K562 (cell line): Measurements from ENCODE around the gene SLFN14. TPM values are rescaled to one million over a fixed set of nuclear protein-coding genes. Genes with fewer than 3 reads are reported as not detected.

Experiments
- ATF3 ChIP-seq, 2 experiments: fragments of 450-650 bp in 1 of 2; sonication (generic) in 1 of 2; formaldehyde crosslinking in 1 of 2; IDR thresholded peaks in 1 of 2; conservative IDR thresholded peaks in 1 of 2; 2 replicates each; pipeline versions ENCODE4 v1.6.1 to v1.8.1; 2016 to 2023; ENCODE audit warnings: mild to moderate bottlenecking in 2 of 2, moderate library complexity in 2 of 2, inconsistent platforms in 1 of 2, missing genetic modification reagents in 1 of 2
- CBFA2T3 ChIP-seq: fragments of 450-650 bp; IDR thresholded peaks from 2 replicates; pipeline ENCODE4 v1.6.1; 2017
- HDGF ChIP-seq: fragments of 450-650 bp; IDR thresholded peaks from 2 replicates; pipeline ENCODE4 v1.6.1; 2016
- KLF16 ChIP-seq: IDR thresholded peaks from 2 replicates; pipeline ENCODE4 v1.6.1; 2016; ENCODE audit warnings: antibody characterized with exemption
- SIX5 ChIP-seq, 2 experiments: IDR thresholded peaks; 2 replicates each; pipeline ENCODE4 v1.6.1; 2011; ENCODE audit warnings: low read length in 2 of 2, borderline replicate concordance in 1 of 2, low read depth in 1 of 2, mild to moderate bottlenecking in 1 of 2, moderate library complexity in 1 of 2; ENCODE audit not compliant: insufficient read depth in 1 of 2
- SMAD4 ChIP-seq: fragments of 250-450 bp; sonication (Bioruptor Pico); conservative IDR thresholded peaks from 2 replicates; pipeline ENCODE4 v1.8.0; 2021; ENCODE audit warnings: inconsistent platforms, mild to moderate bottlenecking, moderate library complexity
- TSC22D4 ChIP-seq: fragments of 450-650 bp; IDR thresholded peaks from 2 replicates; pipeline ENCODE4 v1.6.1; 2016; ENCODE audit warnings: missing genetic modification characterization, missing biosample characterization, control low read depth
- ZFPM2 ChIP-seq: fragments of 250-450 bp; sonication (Bioruptor Pico); IDR thresholded peaks from 2 replicates; pipeline ENCODE4 v1.5.1; 2022; ENCODE audit warnings: mild to moderate bottlenecking
- ZKSCAN1 ChIP-seq: fragments of 150-350 bp; IDR thresholded peaks from 2 replicates; pipeline ENCODE4 v1.6.1; 2016; ENCODE audit warnings: low read depth, low read length
- ZNF239 ChIP-seq: fragments of 250-450 bp; sonication (Bioruptor Pico); IDR thresholded peaks from 2 replicates; pipeline ENCODE4 v1.4.0; 2020; ENCODE audit warnings: mild to moderate bottlenecking
- ZNF518B ChIP-seq: fragments of 250-450 bp; sonication (Bioruptor Pico); IDR thresholded peaks from 2 replicates; pipeline ENCODE4 v1.5.0; 2021; ENCODE audit warnings: mild to moderate bottlenecking, moderate library complexity
- ZNF586 ChIP-seq: fragments of 450-650 bp; formaldehyde crosslinking; conservative IDR thresholded peaks from 2 replicates; pipeline ENCODE4 v1.4.0; 2020; ENCODE audit warnings: mild to moderate bottlenecking, moderate library complexity
- polyA plus RNA-seq, 8 experiments: library from polyadenylated mRNA; depleted of rRNA in 4 of 8; stranded (reverse) in 5 of 8; unstranded in 3 of 8; fragments of >200 nt; fragmentation: Nextera tagmentation in 2 of 8; fragmentation: Illumina TruSeq in 1 of 8; extraction: Ambion mirVana in 2 of 8; extraction: Trizol in 1 of 8; gene quantifications; 2 replicates each; pipeline versions ENCODE4 v1.2.1 to v1.2.3, GENCODE V29; 2011 to 2014; ENCODE audit warnings: inconsistent platforms in 1 of 8, missing spikeins in 1 of 8
- total RNA-seq, 7 experiments: library from RNA; depleted of rRNA in 6 of 7; stranded (reverse); fragments of >200 nt in 6 of 7; fragmentation: Illumina TruSeq in 2 of 7; extraction: Trizol in 2 of 7; gene quantifications; 2 replicates each; pipeline versions ENCODE4 v1.2.1 to v1.2.3, GENCODE V29; 2011 to 2021; ENCODE audit warnings: low replicate concordance in 1 of 7
- TF ChIP-seq, protein P1 (sequence below): sonication (generic); formaldehyde crosslinking; IDR thresholded peaks from 2 replicates; pipeline ENCODE4 v1.8.0; 2022; ENCODE audit warnings: missing genetic modification reagents, mild to moderate bottlenecking, moderate library complexity, borderline replicate concordance
- TF ChIP-seq, protein P2 (sequence below): fragments of 250-450 bp; sonication (Bioruptor Pico); IDR thresholded peaks from 2 replicates; pipeline ENCODE4 v1.4.0; 2020; ENCODE audit warnings: mild to moderate bottlenecking, moderate library complexity

The SLFN14 gene
- total and polyA plus RNA-seq, 9 of the 15 experiments (the other 6 are each of a cell fraction or from before 2014, with no cell fraction given), result 1.3 to 4.3 (median 3.1) TPM

DNA sequence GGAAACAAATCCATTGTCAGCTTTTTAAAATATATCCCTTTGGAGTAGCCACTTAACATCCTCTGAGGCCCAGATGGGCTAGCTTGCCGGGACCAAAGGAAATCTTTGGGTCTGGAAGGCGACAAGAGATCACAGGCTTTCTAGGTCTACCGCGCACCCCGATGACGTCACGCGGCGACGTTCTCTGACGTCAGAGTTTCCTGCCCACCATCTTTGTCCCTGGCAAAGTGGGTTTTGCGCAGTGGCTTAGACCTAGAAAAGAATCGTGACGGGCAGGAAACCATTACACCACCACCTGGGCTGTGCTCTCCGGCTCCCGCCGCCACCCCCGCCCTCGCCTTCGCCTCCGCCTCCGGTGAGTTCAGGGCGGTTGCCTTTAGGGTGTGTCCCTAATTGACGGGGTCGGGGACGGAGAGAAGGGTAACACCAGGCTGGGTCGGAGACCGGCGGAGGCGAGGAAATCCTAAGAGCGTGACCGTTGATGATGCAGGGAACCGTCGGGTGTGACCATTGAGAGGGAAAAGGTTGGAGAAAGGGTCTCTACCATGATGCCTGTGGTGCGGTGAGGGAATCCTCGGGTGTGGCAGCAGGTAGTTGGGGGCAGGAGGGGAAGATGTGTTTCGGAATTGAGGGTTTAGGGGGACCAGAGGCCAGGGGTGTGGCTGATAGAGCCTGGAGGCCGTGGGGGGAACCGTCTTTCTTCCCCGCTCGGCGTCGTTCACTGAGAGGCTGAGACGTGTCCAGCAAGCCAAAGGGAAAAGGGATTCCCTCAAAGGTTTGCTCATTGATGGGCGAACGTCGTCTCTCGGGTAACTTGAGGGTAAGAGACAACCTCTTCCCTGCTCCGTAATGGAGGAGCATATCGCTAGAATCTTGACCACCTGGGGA, 26.7 kb upstream of the SLFN14 start, which contains the start of gene AP2B1 (continued):
- TF ChIP-seq, protein P1, sequence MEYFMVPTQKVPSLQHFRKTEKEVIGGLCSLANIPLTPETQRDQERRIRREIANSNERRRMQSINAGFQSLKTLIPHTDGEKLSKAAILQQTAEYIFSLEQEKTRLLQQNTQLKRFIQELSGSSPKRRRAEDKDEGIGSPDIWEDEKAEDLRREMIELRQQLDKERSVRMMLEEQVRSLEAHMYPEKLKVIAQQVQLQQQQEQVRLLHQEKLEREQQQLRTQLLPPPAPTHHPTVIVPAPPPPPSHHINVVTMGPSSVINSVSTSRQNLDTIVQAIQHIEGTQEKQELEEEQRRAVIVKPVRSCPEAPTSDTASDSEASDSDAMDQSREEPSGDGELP (CRISPR knock-in tag), result peak; percentile 93
- TF ChIP-seq ZNF586 (CRISPR knock-in tag) (no peak), ZKSCAN1 (peak; percentile 76; the same call in 1 of the 2 replicates), CBFA2T3 (peak; percentile 31; the same call in 1 of the 2 replicates), HDGF (0 out of 2 replicates have a peak, but pooled peaks have one; percentile 54), SIX5 (IDR thresholded peaks at IDR 0.05; ENCODE audit: borderline replicate concordance in 1 of 2, insufficient read depth in 1 of 2, low read depth in 1 of 2, low read length in 2 of 2) (peak; percentile 86 to 89), ZFPM2 (CRISPR knock-in tag) (no peak), ZNF518B (CRISPR knock-in tag) (no peak), TSC22D4 (no peak), KLF16 (0 out of 2 replicates have a peak, but pooled peaks have one; percentile 11), SMAD4 (CRISPR knock-in tag) (peak; percentile 70; the same call in 1 of the 2 replicates), ATF3 (IDR thresholded peaks at IDR 0.05) (peak; percentile 100), ATF3 (CRISPR knock-in tag; conservative IDR thresholded peaks at IDR 0.05) (peak; percentile 77), ZNF239 (CRISPR knock-in tag) (peak; percentile 25; the same call in 1 of the 2 replicates)
- TF ChIP-seq, protein P2, sequence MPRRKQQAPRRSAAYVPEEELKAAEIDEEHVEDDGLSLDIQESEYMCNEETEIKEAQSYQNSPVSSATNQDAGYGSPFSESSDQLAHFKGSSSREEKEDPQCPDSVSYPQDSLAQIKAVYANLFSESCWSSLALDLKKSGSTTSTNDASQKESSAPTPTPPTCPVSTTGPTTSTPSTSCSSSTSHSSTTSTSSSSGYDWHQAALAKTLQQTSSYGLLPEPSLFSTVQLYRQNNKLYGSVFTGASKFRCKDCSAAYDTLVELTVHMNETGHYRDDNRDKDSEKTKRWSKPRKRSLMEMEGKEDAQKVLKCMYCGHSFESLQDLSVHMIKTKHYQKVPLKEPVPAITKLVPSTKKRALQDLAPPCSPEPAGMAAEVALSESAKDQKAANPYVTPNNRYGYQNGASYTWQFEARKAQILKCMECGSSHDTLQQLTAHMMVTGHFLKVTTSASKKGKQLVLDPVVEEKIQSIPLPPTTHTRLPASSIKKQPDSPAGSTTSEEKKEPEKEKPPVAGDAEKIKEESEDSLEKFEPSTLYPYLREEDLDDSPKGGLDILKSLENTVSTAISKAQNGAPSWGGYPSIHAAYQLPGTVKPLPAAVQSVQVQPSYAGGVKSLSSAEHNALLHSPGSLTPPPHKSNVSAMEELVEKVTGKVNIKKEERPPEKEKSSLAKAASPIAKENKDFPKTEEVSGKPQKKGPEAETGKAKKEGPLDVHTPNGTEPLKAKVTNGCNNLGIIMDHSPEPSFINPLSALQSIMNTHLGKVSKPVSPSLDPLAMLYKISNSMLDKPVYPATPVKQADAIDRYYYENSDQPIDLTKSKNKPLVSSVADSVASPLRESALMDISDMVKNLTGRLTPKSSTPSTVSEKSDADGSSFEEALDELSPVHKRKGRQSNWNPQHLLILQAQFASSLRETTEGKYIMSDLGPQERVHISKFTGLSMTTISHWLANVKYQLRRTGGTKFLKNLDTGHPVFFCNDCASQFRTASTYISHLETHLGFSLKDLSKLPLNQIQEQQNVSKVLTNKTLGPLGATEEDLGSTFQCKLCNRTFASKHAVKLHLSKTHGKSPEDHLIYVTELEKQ, result no peak
